Lower leg skin (tissue), 3 donors: ENCODE measurements around the gene C19orf18.

Experiments used
- CTCF ChIP-seq, 3 donors: fragments of 450-650 bp; IDR thresholded peaks; one replicate each; pipeline ENCODE4 v1.5.1; 2016; ENCODE audit warnings: antibody characterized with exemption in 3 of 3, mild to moderate bottlenecking in 3 of 3, moderate library complexity in 2 of 3
- POLR2A ChIP-seq, 2 donors: fragments of 450-650 bp; IDR thresholded peaks; one replicate each; pipeline ENCODE4 v1.6.1; 2016 to 2017; ENCODE audit warnings: antibody characterized with exemption in 2 of 2, mild to moderate bottlenecking in 1 of 2, moderate library complexity in 1 of 2

- TF ChIP-seq CTCF (IDR thresholded peaks at IDR 0.05): no peak
- TF ChIP-seq POLR2A (IDR thresholded peaks at IDR 0.05): no peak
These were observed 34.9 kb upstream of the C19orf18 start for GRCh38 chr19:58009301-58009665.
